ENCODE data around the gene BUD13.

- TF ChIP-seq EZH2phosphoT487 (IDR thresholded peaks at IDR 0.05; ENCODE audit: borderline replicate concordance), result no peak
- TF ChIP-seq, protein P1, sequence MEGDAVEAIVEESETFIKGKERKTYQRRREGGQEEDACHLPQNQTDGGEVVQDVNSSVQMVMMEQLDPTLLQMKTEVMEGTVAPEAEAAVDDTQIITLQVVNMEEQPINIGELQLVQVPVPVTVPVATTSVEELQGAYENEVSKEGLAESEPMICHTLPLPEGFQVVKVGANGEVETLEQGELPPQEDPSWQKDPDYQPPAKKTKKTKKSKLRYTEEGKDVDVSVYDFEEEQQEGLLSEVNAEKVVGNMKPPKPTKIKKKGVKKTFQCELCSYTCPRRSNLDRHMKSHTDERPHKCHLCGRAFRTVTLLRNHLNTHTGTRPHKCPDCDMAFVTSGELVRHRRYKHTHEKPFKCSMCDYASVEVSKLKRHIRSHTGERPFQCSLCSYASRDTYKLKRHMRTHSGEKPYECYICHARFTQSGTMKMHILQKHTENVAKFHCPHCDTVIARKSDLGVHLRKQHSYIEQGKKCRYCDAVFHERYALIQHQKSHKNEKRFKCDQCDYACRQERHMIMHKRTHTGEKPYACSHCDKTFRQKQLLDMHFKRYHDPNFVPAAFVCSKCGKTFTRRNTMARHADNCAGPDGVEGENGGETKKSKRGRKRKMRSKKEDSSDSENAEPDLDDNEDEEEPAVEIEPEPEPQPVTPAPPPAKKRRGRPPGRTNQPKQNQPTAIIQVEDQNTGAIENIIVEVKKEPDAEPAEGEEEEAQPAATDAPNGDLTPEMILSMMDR (conservative IDR thresholded peaks at IDR 0.05; ENCODE audit: low read length), result no peak
Observed at GRCh38 chr11:116707161-116707629, 65.6 kb downstream of the BUD13 start.
